Chondrocyte (in vitro differentiated cells): ENCODE data around the gene USP36. TPM values are rescaled to one million over a fixed set of nuclear protein-coding genes. Genes with fewer than 3 reads are reported as not detected.
"Not testable (repeated sequence)": the region's sequence is repeated elsewhere in the genome, so short reads cannot be mapped to it uniquely, and the experiment has no call there.

ENCODE experiments used
- DNase-seq: peaks from one replicate; pipeline ENCODE4 v3.0.0; 2021; ENCODE audit warnings: mixed read lengths, low spot score
- H3K27ac Mint-ChIP-seq: one replicate; pipeline ENCODE4 v1.8.0; 2021; ENCODE audit warnings: mild to moderate bottlenecking, moderate library complexity, mixed read lengths; ENCODE audit not compliant: unreplicated experiment
- H3K27me3 Mint-ChIP-seq: 2 replicates; pipeline ENCODE4 v1.8.0; 2021; ENCODE audit warnings: low read depth, mixed read lengths
- H3K36me3 Mint-ChIP-seq: 2 replicates; pipeline ENCODE4 v1.8.0; 2021; ENCODE audit warnings: low read depth, mixed read lengths
- H3K4me1 Mint-ChIP-seq: 2 replicates; pipeline ENCODE4 v1.8.0; 2021; ENCODE audit warnings: low read depth, mild to moderate bottlenecking, mixed read lengths
- H3K4me3 Mint-ChIP-seq: one replicate; pipeline ENCODE4 v1.8.0; 2021; ENCODE audit warnings: mild to moderate bottlenecking, moderate library complexity, mixed read lengths; ENCODE audit not compliant: unreplicated experiment
- H3K9me3 Mint-ChIP-seq: 2 replicates; pipeline ENCODE4 v1.8.0; 2021; ENCODE audit warnings: low read depth, mixed read lengths
- long read RNA-seq: library from polyadenylated mRNA; stranded (forward); transcript quantifications from one replicate; pipeline ENCODE4 v2.0.0, GENCODE V29; 2021
- total RNA-seq: library from RNA; stranded (reverse); gene quantifications from 3 replicates; pipeline ENCODE4 v1.2.1, GENCODE V29; 2021
- TF ChIP-seq, protein P1 (sequence below): fragments of 200-600 bp; sonication (generic); IDR thresholded peaks from 2 replicates; pipeline ENCODE4 v1.5.0; 2021; ENCODE audit warnings: antibody characterized with exemption, mild to moderate bottlenecking, moderate library complexity

The USP36 gene
- 45.1 to 51.2 TPM (median 49.6 TPM) in 3 replicates for total RNA-seq
- long read RNA-seq, partial matches to known transcripts: 10 of 19 reads
- long read RNA-seq, other reads (novel, unspliced or antisense): 9 of 19 reads

GRCh38 chr17:78840780-78841611 lies at the start of gene USP36:
TSS of gene USP36 (minus strand) at chr17:78840814. CDS start at chr17:78836363, 4,451 bp downstream.
- peak; percentile 100 for DNase-seq
- peaks cover 35% of the 10 kb centered on the region for H3K4me1 Mint-ChIP-seq
- peak within 1 kb of the TSS; percentile 86 for H3K4me3 Mint-ChIP-seq
- peaks cover 11% of the 10 kb centered on the region for H3K36me3 Mint-ChIP-seq
- peak within 1 kb of the TSS; percentile 95 for H3K27ac Mint-ChIP-seq
- no peaks in the 10 kb centered on the region for H3K27me3 Mint-ChIP-seq
- no peaks in the 10 kb centered on the region for H3K9me3 Mint-ChIP-seq
- TF ChIP-seq, protein P1, sequence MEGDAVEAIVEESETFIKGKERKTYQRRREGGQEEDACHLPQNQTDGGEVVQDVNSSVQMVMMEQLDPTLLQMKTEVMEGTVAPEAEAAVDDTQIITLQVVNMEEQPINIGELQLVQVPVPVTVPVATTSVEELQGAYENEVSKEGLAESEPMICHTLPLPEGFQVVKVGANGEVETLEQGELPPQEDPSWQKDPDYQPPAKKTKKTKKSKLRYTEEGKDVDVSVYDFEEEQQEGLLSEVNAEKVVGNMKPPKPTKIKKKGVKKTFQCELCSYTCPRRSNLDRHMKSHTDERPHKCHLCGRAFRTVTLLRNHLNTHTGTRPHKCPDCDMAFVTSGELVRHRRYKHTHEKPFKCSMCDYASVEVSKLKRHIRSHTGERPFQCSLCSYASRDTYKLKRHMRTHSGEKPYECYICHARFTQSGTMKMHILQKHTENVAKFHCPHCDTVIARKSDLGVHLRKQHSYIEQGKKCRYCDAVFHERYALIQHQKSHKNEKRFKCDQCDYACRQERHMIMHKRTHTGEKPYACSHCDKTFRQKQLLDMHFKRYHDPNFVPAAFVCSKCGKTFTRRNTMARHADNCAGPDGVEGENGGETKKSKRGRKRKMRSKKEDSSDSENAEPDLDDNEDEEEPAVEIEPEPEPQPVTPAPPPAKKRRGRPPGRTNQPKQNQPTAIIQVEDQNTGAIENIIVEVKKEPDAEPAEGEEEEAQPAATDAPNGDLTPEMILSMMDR: no peak

DNA sequence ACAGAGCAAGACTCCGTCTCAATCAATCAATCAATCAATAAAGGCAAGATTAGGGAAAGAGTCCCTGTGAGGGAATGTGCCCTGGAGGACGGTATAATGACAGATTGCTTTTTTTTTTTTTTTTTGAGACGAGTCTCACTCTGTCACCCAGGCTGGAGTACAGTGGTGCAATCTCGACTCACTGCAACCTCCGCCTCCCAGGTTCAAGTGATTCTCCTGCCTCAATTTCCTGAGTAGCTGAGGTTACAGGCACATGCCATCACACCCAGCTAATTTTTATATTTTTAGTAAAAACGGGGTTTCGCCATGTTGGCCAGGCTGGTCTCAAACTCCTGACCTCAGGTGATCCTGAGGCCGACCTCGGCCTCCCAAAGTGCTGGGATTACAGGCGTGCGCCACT lies 49.5 kb upstream of the USP36 start:
- H3K27ac Mint-ChIP-seq, H3K4me3 Mint-ChIP-seq, H3K27me3 Mint-ChIP-seq, DNase-seq, H3K9me3 Mint-ChIP-seq: not testable (repeated sequence)
- Mint-ChIP-seq H3K36me3 (peaks cover 17% of the 10 kb centered on the region), H3K4me1 (peaks cover 37% of the 10 kb centered on the region)

DNA sequence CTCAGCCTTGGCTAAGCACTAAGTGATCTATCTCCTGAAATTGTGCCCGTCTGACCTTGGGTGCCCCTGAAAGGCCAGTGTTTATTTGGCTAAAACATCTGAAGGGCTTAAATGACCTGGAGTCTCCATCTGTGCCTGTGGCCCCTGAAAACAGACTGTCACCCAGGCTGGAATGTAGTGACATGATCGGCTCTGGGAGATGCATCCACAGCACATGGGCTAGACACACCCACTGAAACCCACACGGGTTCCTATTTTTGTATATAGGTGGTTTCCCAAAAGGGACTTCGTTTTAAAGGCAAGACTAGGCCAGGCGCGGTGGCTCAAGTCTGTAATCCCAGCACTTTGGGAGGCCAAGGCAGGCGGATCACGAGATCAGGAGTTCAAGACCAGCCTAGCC lies 48.9 kb upstream of the USP36 start:
- Mint-ChIP-seq H3K4me3 (no peak overlapping the region), H3K9me3 (no peaks in the 10 kb centered on the region), H3K27ac (no peak overlapping the region), H3K4me1 (peaks cover 38% of the 10 kb centered on the region), H3K36me3 (peaks cover 17% of the 10 kb centered on the region), H3K27me3 (no peaks in the 10 kb centered on the region)
- TF ChIP-seq, protein P1: no peak
- no peak for DNase-seq

GRCh38 chr17:78888941-78889518 lies 48.4 kb upstream of the USP36 start:
- peaks cover 41% of the 10 kb centered on the region for H3K4me1 Mint-ChIP-seq
- H3K27me3 Mint-ChIP-seq: no peaks in the 10 kb centered on the region
- peaks cover 17% of the 10 kb centered on the region for H3K36me3 Mint-ChIP-seq
- H3K9me3 Mint-ChIP-seq: no peaks in the 10 kb centered on the region
- no peak overlapping the region for H3K4me3 Mint-ChIP-seq
- no peak overlapping the region for H3K27ac Mint-ChIP-seq
- TF ChIP-seq, protein P1: no peak
- DNase-seq: no peak

DNA sequence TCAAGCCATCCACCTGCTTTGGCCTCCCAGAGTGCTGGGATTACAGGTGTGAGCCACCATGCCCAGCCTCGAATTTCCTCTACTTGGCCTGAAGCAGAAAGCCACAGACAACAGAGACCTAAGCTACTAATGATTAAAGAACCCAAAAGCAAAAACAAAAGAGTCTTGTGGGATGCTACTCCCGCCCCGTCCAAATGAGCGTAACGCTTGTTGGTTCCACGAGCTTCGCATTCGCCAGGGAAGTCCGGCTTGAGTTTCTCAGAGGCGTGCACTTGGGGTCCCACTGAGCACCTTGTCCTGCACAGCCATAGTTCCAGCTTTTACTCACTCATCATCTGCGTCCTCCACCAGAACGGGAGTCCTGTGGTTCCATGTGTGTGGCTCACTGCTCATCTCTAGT lies 46.3 kb upstream of the USP36 start:
- no peaks in the 10 kb centered on the region for H3K27me3 Mint-ChIP-seq
- DNase-seq: no peak
- no peak overlapping the region for H3K4me3 Mint-ChIP-seq
- H3K36me3 Mint-ChIP-seq: peaks cover 13% of the 10 kb centered on the region
- peaks cover 58% of the 10 kb centered on the region for H3K4me1 Mint-ChIP-seq
- H3K27ac Mint-ChIP-seq: no peak overlapping the region
- TF ChIP-seq, protein P1: no peak
- no peaks in the 10 kb centered on the region for H3K9me3 Mint-ChIP-seq
